PC-9 (cell line): ENCODE data around the gene KRTAP10-3.

Experiments used
- EZH2 ChIP-seq: fragments of 200-600 bp; sonication (generic); IDR thresholded peaks from 2 replicates; pipeline ENCODE4 v1.8.0; 2017; ENCODE audit warnings: antibody characterized with exemption, low read depth
- TF ChIP-seq, protein P1 (sequence below): fragments of 200-600 bp; sonication (generic); conservative IDR thresholded peaks from 2 replicates; pipeline ENCODE4 v1.6.1; 2017; ENCODE audit warnings: mixed run types, antibody characterized with exemption, mild to moderate bottlenecking, moderate library complexity

GRCh38 chr21:44509539-44509938, 49.1 kb downstream of the KRTAP10-3 start:
- TF ChIP-seq, protein P1, sequence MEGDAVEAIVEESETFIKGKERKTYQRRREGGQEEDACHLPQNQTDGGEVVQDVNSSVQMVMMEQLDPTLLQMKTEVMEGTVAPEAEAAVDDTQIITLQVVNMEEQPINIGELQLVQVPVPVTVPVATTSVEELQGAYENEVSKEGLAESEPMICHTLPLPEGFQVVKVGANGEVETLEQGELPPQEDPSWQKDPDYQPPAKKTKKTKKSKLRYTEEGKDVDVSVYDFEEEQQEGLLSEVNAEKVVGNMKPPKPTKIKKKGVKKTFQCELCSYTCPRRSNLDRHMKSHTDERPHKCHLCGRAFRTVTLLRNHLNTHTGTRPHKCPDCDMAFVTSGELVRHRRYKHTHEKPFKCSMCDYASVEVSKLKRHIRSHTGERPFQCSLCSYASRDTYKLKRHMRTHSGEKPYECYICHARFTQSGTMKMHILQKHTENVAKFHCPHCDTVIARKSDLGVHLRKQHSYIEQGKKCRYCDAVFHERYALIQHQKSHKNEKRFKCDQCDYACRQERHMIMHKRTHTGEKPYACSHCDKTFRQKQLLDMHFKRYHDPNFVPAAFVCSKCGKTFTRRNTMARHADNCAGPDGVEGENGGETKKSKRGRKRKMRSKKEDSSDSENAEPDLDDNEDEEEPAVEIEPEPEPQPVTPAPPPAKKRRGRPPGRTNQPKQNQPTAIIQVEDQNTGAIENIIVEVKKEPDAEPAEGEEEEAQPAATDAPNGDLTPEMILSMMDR, result peak; percentile 31; the same call in 1 of the 2 replicates
- no peak for TF ChIP-seq EZH2
